Lung (tissue), 12 donors: ENCODE data around the gene ANKRD23. TPM values are rescaled to one million over a fixed set of nuclear protein-coding genes. Genes with fewer than 3 reads are reported as not detected.

Experiments
- ATAC-seq: fragments of 200-7000 bp; cut with Tn5 transposase; one replicate; pipeline ENCODE4 v1.9.1; 2020; ENCODE audit warnings: moderate number of reproducible peaks; ENCODE audit not compliant: insufficient read depth, low FRiP score
- DNase-seq, 3 donors: peaks; one replicate each; pipeline ENCODE4 v3.0.0-alpha.2; 2013 to 2017
- H3K27ac ChIP-seq, 2 donors: one replicate each; pipeline ENCODE4 v1.5.1; 2013; ENCODE audit warnings: mild to moderate bottlenecking in 2 of 2, moderate library complexity in 2 of 2, control low read depth in 1 of 2, inconsistent platforms in 1 of 2, low read depth in 1 of 2, low read length in 1 of 2
- H3K27me3 ChIP-seq, 3 donors: one replicate each; pipeline ENCODE4 v1.5.1; 2013; ENCODE audit warnings: low read length in 2 of 3; ENCODE audit not compliant: control insufficient read depth in 3 of 3, insufficient read depth in 3 of 3
- H3K36me3 ChIP-seq, 4 donors: one replicate each; pipeline ENCODE4 v1.5.1; 2013; ENCODE audit warnings: low read length in 4 of 4, mild to moderate bottlenecking in 1 of 4, moderate library complexity in 1 of 4; ENCODE audit not compliant: control insufficient read depth in 4 of 4, insufficient read depth in 4 of 4
- H3K4me1 ChIP-seq, 5 donors: one replicate each; pipeline ENCODE4 v1.5.1; 2013; ENCODE audit warnings: low read length in 5 of 5, mild to moderate bottlenecking in 2 of 5, moderate library complexity in 1 of 5; ENCODE audit not compliant: control insufficient read depth in 5 of 5, insufficient read depth in 5 of 5
- H3K4me3 ChIP-seq: one replicate; pipeline ENCODE4 v1.5.1; 2013; ENCODE audit warnings: mild to moderate bottlenecking, control low read depth, moderate library complexity
- H3K9ac ChIP-seq, 2 donors: one replicate each; pipeline ENCODE4 v1.5.1; 2013; ENCODE audit warnings: low read length in 2 of 2, control low read depth in 1 of 2; ENCODE audit not compliant: insufficient read depth in 1 of 2
- H3K9me3 ChIP-seq, 4 donors: one replicate each; pipeline ENCODE4 v1.5.1; 2013; ENCODE audit warnings: low read length in 3 of 4, mild to moderate bottlenecking in 1 of 4, moderate library complexity in 1 of 4; ENCODE audit not compliant: control insufficient read depth in 4 of 4, insufficient read depth in 3 of 4
- CTCF ChIP-seq: IDR thresholded peaks from 2 replicates; pipeline ENCODE4 v1.5.1; 2012; ENCODE audit warnings: mild to moderate bottlenecking; ENCODE audit errors: control extremely low read depth, extremely low read depth
- WGBS, 2 donors: extraction: QIAGEN DNeasy Blood & Tissue Kit; methylation state at CpG; one replicate each; pipeline ENCODE4 v1.1.7; 2013; 5-methylcytosine and 5-hydroxymethylcytosine counted together
- polyA plus RNA-seq, 2 donors: library from polyadenylated mRNA; stranded (reverse); fragments of 200-250 nt; gene quantifications; one replicate each; pipeline ENCODE4 v1.2.1, GENCODE V29; 2013
- total RNA-seq, 2 donors: library from RNA; depleted of rRNA in 1 of 2; stranded (reverse); fragments of >200 nt in 1 of 2; gene quantifications; one replicate each; pipeline ENCODE4 v1.2.1, GENCODE V29; 2014 to 2021
- donor health status: control.
- donor health status: control.
- donor health status: Bipolar disorder and iron deficiency.
- donor health status: healthy.
- donor health status: DM: yes; HTN: yes; CAD: no.

The ANKRD23 gene
- total and polyA plus RNA-seq, 4 donors: 1.5 to 6.9 (median 4.4) TPM

- Histone ChIP-seq H3K4me1 (peaks cover 0 to 24% (median 15%) of the 10 kb centered on the region in 5 donors), H3K9ac (no peak overlapping the region), H3K4me3 (no peak overlapping the region), H3K27ac (peak overlapping the region in 1 of 2 donors; percentile 10), H3K9me3 (no peaks in the 10 kb centered on the region), H3K27me3 (no peaks in the 10 kb centered on the region), H3K36me3 (peaks cover 0 to 54% (median 40%) of the 10 kb centered on the region in 4 donors)
- TF ChIP-seq CTCF: no peak
- DNase-seq: no peak
- WGBS, 2 donors: 49 to 60% methylated on average over 14 of the region's 14 CpGs
- ATAC-seq: no peak
Measured at GRCh38 chr2:96866149-96866548, 22.3 kb upstream of the ANKRD23 start.

- Histone ChIP-seq H3K27me3 (no peaks in the 10 kb centered on the region), H3K4me3 (no peak overlapping the region), H3K36me3 (peaks cover 0 to 56% (median 43%) of the 10 kb centered on the region in 4 donors), H3K9ac (no peak overlapping the region), H3K27ac (peak overlapping the region in 1 of 2 donors; percentile 17), H3K4me1 (peaks cover 0 to 20% (median 11%) of the 10 kb centered on the region in 5 donors), H3K9me3 (no peaks in the 10 kb centered on the region)
- TF ChIP-seq CTCF: no peak
- 85 to 90% methylated on average over 16 of the region's 16 CpGs for WGBS, 2 donors
- DNase-seq (no peak), ATAC-seq (no peak)
Measured at GRCh38 chr2:96865654-96866053, 21.8 kb upstream of the ANKRD23 start.

GRCh38 chr2:96864343-96865091 lies 20.7 kb upstream of the ANKRD23 start:
- peaks cover 0 to 19% (median 11%) of the 10 kb centered on the region in 5 donors for H3K4me1 ChIP-seq

More at GRCh38 chr2:96864343-96865091, 20.7 kb upstream of the ANKRD23 start:
- peaks cover 0 to 56% (median 46%) of the 10 kb centered on the region in 4 donors for H3K36me3 ChIP-seq
- WGBS, 2 donors: 85 to 93% methylated on average over 25 of the region's 25 CpGs
- no peak overlapping the region for H3K4me3 ChIP-seq
- H3K9ac ChIP-seq: no peak overlapping the region
- DNase-seq (no peak), ATAC-seq (no peak)
- no peaks in the 10 kb centered on the region for H3K9me3 ChIP-seq
- TF ChIP-seq CTCF: no peak
- H3K27me3 ChIP-seq: no peaks in the 10 kb centered on the region
- H3K27ac ChIP-seq: no peak overlapping the region
